Body of pancreas (tissue), 4 donors: Measurements from ENCODE around the gene TSPAN31.

Source experiments
- POLR2A ChIP-seq, 3 donors: fragments of 450-650 bp; IDR thresholded peaks; one replicate each; pipeline ENCODE4 v1.6.1; 2016; ENCODE audit warnings: antibody characterized with exemption in 3 of 3, mild to moderate bottlenecking in 2 of 3
- TF ChIP-seq, protein P1 (sequence below), 7 experiments: fragments of 450-650 bp in 4 of 7; fragments of 200-600 bp in 3 of 7; sonication (generic) in 3 of 7; IDR thresholded peaks; one replicate each; pipeline ENCODE4 v1.5.1; 2016 to 2019; ENCODE audit warnings: antibody characterized with exemption in 7 of 7

DNA sequence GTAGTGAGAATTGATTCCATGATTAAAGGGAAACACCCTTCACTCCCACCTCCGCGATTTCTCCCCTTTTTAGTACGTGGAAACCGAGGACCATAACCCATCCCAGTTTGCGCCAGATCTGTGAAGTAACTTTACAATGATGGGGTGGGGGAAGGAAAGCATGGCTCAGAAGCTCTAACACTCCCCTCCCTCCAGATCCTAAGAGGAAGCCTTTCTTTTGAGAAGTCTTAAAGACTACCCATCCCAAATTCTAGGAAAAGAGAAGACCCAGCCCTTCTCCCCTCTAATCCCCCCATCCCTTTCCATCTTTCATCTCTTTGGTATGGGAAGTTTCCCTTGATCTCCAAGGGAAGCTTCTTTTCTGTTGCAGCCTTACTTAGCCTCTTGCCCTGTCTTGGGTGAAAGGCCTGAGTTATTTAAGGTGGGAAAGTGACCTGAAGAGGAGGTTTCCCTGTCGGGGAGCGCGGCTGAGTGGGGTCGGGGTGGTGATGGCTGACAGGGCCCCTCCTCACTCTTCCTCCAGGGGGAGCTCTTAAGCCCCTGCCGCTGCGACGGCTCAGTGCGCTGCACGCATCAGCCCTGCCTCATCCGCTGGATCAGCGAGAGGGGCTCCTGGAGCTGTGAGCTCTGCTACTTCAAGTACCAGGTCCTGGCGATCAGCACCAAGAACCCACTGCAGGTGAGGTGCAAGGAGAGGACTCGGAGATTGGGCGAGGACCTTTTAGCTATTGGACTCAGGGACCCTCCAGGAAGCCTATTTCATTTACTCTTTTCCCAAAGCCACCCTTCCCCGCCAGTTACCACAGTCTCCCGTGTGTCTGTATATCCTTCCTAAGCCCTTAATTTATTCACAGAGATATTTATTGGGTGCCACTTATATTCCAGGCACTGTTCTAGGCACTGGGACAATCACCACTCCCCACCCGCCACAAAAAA, 11.8 kb downstream of the TSPAN31 start:
- TF ChIP-seq, protein P1, sequence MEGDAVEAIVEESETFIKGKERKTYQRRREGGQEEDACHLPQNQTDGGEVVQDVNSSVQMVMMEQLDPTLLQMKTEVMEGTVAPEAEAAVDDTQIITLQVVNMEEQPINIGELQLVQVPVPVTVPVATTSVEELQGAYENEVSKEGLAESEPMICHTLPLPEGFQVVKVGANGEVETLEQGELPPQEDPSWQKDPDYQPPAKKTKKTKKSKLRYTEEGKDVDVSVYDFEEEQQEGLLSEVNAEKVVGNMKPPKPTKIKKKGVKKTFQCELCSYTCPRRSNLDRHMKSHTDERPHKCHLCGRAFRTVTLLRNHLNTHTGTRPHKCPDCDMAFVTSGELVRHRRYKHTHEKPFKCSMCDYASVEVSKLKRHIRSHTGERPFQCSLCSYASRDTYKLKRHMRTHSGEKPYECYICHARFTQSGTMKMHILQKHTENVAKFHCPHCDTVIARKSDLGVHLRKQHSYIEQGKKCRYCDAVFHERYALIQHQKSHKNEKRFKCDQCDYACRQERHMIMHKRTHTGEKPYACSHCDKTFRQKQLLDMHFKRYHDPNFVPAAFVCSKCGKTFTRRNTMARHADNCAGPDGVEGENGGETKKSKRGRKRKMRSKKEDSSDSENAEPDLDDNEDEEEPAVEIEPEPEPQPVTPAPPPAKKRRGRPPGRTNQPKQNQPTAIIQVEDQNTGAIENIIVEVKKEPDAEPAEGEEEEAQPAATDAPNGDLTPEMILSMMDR (IDR thresholded peaks at IDR 0.05), result peak; percentile 33 to 60 (median 58)
- TF ChIP-seq POLR2A (IDR thresholded peaks at IDR 0.05), result no peak
